GM12878 (cell line): Measurements from ENCODE around the gene ITK. TPM values are rescaled to one million over a fixed set of nuclear protein-coding genes. Genes with fewer than 3 reads are reported as not detected.

ENCODE experiments used
- BHLHE40 ChIP-seq, 2 experiments: fragments of 450-650 bp in 1 of 2; IDR thresholded peaks; 2 replicates each; pipeline ENCODE4 v1.6.1; 2011 to 2017; ENCODE audit warnings: low read depth in 2 of 2, borderline replicate concordance in 1 of 2, improper control_type of control experiment in 1 of 2, low read length in 1 of 2, mild to moderate bottlenecking in 1 of 2
- EED ChIP-seq: sonication (generic); IDR thresholded peaks from 2 replicates; pipeline ENCODE4 v1.6.1; 2016; ENCODE audit warnings: antibody characterized with exemption, low read depth
- MYB ChIP-seq: fragments of 150-350 bp; IDR thresholded peaks from 2 replicates; pipeline ENCODE4 v1.6.1; 2014; ENCODE audit warnings: mild to moderate bottlenecking, low read depth, low read length, borderline replicate concordance
- NFXL1 ChIP-seq: fragments of 450-650 bp; IDR thresholded peaks from 2 replicates; pipeline ENCODE4 v1.6.1; 2017; ENCODE audit warnings: antibody characterized with exemption, mild to moderate bottlenecking, borderline replicate concordance
- NFYB ChIP-seq: IDR thresholded peaks from 2 replicates; pipeline ENCODE4 v1.6.1; 2011; ENCODE audit warnings: low read depth, mild to moderate bottlenecking, low read length, improper control_type of control experiment, moderate library complexity; ENCODE audit not compliant: insufficient read depth
- PML ChIP-seq: IDR thresholded peaks from 2 replicates; pipeline ENCODE4 v1.6.1; 2012; ENCODE audit warnings: low read length, inconsistent platforms
- POLR2AphosphoS5 ChIP-seq: IDR thresholded peaks from 2 replicates; pipeline ENCODE4 v1.6.1; 2011; ENCODE audit warnings: mild to moderate bottlenecking, low read length, inconsistent platforms
- SMAD1 ChIP-seq: fragments of 450-650 bp; IDR thresholded peaks from 2 replicates; pipeline ENCODE4 v1.6.1; 2018; ENCODE audit warnings: mild to moderate bottlenecking, low read depth; ENCODE audit not compliant: partially characterized antibody
- SMAD5 ChIP-seq: IDR thresholded peaks from 2 replicates; pipeline ENCODE4 v1.6.1; 2016; ENCODE audit warnings: antibody characterized with exemption, low read depth
- SP1 ChIP-seq: IDR thresholded peaks from one replicate; pipeline ENCODE4 v1.6.1; 2011; ENCODE audit warnings: low read depth, low read length
- SPI1 ChIP-seq: IDR thresholded peaks from 2 replicates; pipeline ENCODE4 v1.6.1; 2011; ENCODE audit warnings: low read depth, mild to moderate bottlenecking, low read length, moderate library complexity, borderline replicate concordance; ENCODE audit not compliant: insufficient read depth
- ZNF274 ChIP-seq: IDR thresholded peaks from one replicate; pipeline ENCODE4 v1.8.0; 2011; ENCODE audit not compliant: insufficient read length, insufficient read depth
- polyA plus RNA-seq, 11 experiments: library from polyadenylated mRNA; depleted of rRNA in 4 of 11; unstranded in 6 of 11; stranded (reverse) in 5 of 11; fragments of >200 nt; fragmentation: Nextera tagmentation in 4 of 11; fragmentation: Illumina TruSeq in 1 of 11; extraction: Ambion mirVana in 4 of 11; extraction: Trizol in 1 of 11; gene quantifications; 1 replicate in 1 of 11; 2 replicates in 10 of 11; pipeline versions ENCODE4 v1.2.1 to v1.2.3, GENCODE V29; 2011 to 2016; ENCODE audit warnings: inconsistent platforms in 2 of 11, missing spikeins in 2 of 11, low read depth in 1 of 11
- total RNA-seq, 4 experiments: library from RNA; depleted of rRNA in 3 of 4; stranded (reverse); fragments of >200 nt in 3 of 4; fragmentation: Illumina TruSeq in 1 of 4; extraction: Trizol in 1 of 4; gene quantifications; 2 replicates each; pipeline versions ENCODE4 v1.2.1 to v1.2.3, GENCODE V29; 2013 to 2021
- TF ChIP-seq, protein P1 (sequence below): fragments of 450-650 bp; IDR thresholded peaks from 2 replicates; pipeline ENCODE4 v1.6.1; 2018; ENCODE audit warnings: borderline replicate concordance, mild to moderate bottlenecking; ENCODE audit not compliant: partially characterized antibody
- TF ChIP-seq, protein P2 (sequence below): fragments of 450-650 bp; formaldehyde crosslinking; IDR thresholded peaks from 2 replicates; pipeline ENCODE4 v1.4.0; 2022; ENCODE audit warnings: mild to moderate bottlenecking, moderate library complexity
- TF ChIP-seq, protein P3 (sequence below): IDR thresholded peaks from 2 replicates; pipeline ENCODE4 v1.6.1; 2011; ENCODE audit warnings: low read depth, mild to moderate bottlenecking, low read length, moderate library complexity, borderline replicate concordance; ENCODE audit errors: extremely low read depth
- TF ChIP-seq, protein P4 (sequence below): fragments of 450-650 bp; IDR thresholded peaks from 2 replicates; pipeline ENCODE4 v1.6.1; 2017; ENCODE audit warnings: mild to moderate bottlenecking, moderate library complexity
- TF ChIP-seq, protein P5 (sequence below): IDR thresholded peaks from 2 replicates; pipeline ENCODE4 v1.6.1; 2011; ENCODE audit warnings: low read depth, low read length, improper control_type of control experiment, borderline replicate concordance

The ITK gene
- total and polyA plus RNA-seq, 10 of the 15 experiments (the other 5 are each of a cell fraction or from before 2014, with no cell fraction given) = 0.05 to 2.4 (median 0.76) TPM

DNA sequence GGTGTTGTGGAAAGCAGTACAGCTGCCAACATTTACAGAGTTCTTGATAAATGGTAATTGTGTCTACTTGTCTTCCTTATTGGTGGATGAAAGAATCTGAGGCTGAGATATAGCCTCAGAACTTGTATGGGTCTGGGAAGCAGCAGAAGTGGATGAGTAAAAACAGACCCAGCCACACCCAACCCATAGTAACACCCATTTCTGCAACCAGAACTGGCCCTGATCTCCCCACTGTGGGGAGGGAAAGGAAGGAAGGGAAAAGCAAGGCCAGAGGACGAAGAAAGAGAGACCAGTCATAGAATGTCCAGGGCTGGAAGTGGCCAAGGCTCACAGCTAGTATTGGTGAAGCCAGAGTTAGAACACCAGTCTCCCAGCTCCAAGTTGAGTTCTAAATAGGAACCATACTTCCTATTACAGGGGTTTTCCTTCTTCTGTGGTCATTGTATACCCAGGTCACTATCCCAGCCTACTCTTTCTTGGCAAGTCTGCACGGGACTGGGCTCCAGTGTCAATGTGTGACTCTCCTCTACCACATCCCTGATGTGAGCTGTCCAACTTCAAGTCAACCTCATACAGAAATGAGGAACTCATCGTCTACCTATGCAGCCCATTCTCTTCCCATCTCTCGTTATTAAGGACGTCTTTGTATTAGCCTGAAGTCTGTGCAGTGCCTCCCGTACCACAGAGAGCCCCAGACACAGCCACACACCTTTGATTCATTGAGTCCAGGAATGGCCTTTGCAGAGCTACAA lies 35.9 kb downstream of the ITK start (continued):
- TF ChIP-seq BHLHE40 (IDR thresholded peaks at IDR 0.05; ENCODE audit: borderline replicate concordance in 1 of 2, low read depth in 2 of 2, low read length in 1 of 2) (peak in 1 of 2 experiments; percentile 41; a peak in 1 of 4 replicates), NFYB (no peak), MYB (no peak), ZNF274 (no peak), POLR2AphosphoS5 (no peak), SPI1 (peak; percentile 74), SMAD1 (no peak), SP1 (no peak), EED (0 out of 2 replicates have a peak, but pooled peaks have one; percentile 24), SMAD5 (no peak), PML (no peak), NFXL1 (no peak)
- TF ChIP-seq, protein P1, sequence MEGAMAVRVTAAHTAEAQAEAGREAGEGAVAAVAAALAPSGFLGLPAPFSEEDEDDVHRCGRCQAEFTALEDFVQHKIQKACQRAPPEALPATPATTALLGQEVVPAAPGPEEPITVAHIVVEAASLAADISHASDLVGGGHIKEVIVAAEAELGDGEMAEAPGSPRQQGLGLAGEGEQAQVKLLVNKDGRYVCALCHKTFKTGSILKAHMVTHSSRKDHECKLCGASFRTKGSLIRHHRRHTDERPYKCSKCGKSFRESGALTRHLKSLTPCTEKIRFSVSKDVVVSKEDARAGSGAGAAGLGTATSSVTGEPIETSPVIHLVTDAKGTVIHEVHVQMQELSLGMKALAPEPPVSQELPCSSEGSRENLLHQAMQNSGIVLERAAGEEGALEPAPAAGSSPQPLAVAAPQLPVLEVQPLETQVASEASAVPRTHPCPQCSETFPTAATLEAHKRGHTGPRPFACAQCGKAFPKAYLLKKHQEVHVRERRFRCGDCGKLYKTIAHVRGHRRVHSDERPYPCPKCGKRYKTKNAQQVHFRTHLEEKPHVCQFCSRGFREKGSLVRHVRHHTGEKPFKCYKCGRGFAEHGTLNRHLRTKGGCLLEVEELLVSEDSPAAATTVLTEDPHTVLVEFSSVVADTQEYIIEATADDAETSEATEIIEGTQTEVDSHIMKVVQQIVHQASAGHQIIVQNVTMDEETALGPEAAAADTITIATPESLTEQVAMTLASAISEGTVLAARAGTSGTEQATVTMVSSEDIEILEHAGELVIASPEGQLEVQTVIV = no peak
- TF ChIP-seq, protein P2, sequence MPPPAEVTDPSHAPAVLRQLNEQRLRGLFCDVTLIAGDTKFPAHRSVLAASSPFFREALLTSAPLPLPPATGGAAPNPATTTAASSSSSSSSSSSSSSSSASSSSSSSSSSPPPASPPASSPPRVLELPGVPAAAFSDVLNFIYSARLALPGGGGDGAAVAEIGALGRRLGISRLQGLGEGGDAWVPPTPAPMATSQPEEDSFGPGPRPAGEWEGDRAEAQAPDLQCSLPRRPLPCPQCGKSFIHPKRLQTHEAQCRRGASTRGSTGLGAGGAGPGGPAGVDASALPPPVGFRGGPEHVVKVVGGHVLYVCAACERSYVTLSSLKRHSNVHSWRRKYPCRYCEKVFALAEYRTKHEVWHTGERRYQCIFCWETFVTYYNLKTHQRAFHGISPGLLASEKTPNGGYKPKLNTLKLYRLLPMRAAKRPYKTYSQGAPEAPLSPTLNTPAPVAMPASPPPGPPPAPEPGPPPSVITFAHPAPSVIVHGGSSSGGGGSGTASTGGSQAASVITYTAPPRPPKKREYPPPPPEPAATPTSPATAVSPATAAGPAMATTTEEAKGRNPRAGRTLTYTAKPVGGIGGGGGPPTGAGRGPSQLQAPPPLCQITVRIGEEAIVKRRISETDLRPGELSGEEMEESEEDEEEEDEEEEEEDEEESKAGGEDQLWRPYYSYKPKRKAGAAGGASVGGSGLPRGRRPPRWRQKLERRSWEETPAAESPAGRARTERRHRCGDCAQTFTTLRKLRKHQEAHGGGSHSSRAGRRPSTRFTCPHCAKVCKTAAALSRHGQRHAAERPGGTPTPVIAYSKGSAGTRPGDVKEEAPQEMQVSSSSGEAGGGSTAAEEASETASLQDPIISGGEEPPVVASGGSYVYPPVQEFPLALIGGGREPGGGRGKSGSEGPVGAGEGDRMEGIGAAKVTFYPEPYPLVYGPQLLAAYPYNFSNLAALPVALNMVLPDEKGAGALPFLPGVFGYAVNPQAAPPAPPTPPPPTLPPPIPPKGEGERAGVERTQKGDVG (CRISPR knock-in tag) = no peak
- TF ChIP-seq, protein P3, sequence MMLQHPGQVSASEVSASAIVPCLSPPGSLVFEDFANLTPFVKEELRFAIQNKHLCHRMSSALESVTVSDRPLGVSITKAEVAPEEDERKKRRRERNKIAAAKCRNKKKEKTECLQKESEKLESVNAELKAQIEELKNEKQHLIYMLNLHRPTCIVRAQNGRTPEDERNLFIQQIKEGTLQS = no peak
- TF ChIP-seq, protein P4, sequence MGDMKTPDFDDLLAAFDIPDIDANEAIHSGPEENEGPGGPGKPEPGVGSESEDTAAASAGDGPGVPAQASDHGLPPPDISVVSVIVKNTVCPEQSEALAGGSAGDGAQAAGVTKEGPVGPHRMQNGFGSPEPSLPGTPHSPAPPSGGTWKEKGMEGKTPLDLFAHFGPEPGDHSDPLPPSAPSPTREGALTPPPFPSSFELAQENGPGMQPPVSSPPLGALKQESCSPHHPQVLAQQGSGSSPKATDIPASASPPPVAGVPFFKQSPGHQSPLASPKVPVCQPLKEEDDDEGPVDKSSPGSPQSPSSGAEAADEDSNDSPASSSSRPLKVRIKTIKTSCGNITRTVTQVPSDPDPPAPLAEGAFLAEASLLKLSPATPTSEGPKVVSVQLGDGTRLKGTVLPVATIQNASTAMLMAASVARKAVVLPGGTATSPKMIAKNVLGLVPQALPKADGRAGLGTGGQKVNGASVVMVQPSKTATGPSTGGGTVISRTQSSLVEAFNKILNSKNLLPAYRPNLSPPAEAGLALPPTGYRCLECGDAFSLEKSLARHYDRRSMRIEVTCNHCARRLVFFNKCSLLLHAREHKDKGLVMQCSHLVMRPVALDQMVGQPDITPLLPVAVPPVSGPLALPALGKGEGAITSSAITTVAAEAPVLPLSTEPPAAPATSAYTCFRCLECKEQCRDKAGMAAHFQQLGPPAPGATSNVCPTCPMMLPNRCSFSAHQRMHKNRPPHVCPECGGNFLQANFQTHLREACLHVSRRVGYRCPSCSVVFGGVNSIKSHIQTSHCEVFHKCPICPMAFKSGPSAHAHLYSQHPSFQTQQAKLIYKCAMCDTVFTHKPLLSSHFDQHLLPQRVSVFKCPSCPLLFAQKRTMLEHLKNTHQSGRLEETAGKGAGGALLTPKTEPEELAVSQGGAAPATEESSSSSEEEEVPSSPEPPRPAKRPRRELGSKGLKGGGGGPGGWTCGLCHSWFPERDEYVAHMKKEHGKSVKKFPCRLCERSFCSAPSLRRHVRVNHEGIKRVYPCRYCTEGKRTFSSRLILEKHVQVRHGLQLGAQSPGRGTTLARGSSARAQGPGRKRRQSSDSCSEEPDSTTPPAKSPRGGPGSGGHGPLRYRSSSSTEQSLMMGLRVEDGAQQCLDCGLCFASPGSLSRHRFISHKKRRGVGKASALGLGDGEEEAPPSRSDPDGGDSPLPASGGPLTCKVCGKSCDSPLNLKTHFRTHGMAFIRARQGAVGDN = no peak
- TF ChIP-seq, protein P5, sequence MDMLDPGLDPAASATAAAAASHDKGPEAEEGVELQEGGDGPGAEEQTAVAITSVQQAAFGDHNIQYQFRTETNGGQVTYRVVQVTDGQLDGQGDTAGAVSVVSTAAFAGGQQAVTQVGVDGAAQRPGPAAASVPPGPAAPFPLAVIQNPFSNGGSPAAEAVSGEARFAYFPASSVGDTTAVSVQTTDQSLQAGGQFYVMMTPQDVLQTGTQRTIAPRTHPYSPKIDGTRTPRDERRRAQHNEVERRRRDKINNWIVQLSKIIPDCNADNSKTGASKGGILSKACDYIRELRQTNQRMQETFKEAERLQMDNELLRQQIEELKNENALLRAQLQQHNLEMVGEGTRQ = no peak
